GM10847 (cell line): ENCODE measurements around the gene CSNK2A1.

ENCODE experiments used
- POLR2A ChIP-seq: IDR thresholded peaks from 2 replicates; pipeline ENCODE4 v1.6.1; 2011; ENCODE audit not compliant: insufficient read length; ENCODE audit errors: extremely low read depth

CSNK2A1 gene

DNA sequence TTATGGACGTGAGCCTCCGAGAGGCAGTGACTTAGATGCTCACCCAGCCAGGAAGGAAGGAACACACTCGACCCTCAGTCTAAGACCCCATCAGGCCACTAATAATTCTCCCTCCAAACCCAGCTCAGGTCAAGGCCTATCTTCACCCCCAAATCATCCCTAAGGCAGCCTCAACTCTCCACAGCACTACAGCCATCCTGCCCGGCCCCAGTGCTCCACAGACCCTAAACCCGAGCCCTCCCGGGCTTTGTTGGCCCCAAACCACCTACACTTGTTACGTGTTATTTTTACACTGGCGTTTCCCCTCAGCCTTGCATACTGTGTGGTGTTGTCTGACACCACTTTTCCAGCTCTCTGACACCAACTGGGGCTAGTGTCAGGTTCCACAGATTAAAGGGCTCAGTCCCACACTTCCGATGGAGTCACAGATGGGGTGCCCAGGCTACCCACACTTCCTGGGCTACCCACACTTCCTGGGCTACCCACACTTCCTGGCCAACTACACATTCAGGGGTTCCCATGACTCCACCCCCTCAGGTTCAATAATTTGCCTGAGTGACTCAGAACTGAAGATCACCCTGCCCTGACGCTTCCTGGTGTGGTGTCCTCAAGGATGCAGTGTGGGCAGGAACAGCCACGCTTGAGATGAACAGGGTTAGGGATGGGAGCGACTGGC, 110.2 kb downstream of the CSNK2A1 start:
- no peak for TF ChIP-seq POLR2A

DNA sequence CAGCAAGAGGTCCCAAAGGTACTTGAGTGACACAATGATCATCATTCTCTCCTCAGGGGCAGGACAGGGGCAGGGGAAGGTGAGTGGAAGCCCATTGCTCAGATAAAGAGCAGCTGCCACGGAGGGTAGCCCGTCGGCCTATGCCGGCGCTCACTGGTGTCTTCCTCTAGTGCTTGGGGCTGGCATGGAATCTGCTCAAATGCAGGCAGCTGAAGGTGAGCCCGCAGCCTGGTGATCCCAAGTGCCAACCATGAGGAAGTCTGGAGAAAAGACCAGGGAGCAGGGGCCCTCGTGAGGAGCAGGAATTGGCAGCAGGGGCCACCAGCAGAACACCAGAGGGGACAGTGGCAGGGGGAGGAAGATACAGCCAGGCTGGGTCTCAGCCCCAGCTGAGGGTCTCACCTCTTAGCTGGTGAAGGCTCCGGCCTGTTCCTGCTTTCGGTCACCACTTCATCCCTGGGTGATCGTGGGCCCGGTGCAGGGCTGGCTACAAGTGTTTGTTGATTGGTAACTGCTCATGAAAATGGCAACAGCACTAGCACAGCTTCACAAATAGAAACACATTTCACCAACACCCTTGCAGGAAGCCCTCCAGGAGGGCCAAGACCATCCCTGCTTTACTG, 110.8 kb downstream of the CSNK2A1 start:
- no peak for TF ChIP-seq POLR2A

DNA sequence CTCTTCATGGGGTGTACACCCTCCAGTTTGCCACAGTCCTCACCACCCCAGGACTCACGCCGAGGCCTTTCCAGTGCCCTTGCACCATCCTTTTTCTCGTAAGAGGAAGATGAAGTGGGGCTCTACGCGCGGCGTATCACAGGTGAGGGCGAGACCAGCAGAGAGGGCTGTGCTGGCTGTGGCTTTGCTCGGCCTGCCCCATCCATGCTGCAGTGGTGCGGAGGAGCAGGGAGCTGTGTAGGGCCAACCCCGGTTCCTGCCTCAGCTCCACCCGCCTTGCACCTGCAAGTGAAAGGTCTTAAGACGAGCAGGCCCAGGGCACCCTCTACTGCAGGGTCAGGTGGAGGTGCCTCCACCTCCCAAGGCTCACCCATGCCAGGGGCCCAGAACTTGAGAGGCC, 111.4 kb downstream of the CSNK2A1 start:
- TF ChIP-seq POLR2A = no peak

DNA sequence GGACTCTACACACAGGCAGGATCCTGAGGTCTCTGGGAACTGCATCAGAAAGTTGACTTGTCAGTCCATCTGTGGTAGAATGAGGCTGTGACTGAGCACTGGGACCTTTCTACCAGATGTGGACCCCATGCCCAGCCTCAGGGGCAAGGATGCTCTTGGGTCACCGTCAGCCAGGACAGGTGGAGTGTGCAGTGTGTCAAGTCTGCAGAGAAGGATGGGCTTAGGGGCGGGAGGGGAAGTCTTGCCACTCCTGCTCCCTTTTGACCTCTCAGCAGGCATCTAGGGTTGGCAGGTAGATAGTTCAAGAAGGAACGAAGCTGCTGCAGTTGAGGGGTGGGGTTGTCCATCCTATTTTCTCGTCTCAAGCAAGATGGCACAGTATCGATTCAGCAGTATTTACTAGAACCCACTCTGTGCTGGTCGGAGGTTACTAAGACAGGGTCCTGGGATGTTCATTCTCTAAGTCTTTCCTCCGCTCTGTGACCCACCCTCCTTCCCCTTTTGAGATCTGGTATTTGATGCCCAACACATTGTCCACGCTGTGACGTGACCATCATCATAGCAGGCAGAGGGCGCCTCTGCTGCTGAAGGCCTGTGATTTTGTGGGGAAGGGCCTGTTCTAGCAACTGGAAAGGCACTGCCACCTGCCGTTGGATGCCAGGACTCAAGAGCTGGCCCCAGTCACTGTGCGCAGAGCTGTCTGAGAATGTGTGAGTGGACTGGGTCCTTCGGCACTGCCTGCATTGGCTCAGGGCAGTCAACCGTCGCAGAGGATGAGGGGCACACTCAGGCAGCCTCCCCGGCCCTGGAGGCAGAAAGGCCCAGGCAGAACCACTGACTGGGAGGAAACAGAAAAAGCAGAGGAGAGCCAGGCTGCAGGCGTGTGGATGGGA, 112.3 kb downstream of the CSNK2A1 start:
- no peak for TF ChIP-seq POLR2A

GRCh38 chr20:430091-430999, 113.2 kb downstream of the CSNK2A1 start:
- TF ChIP-seq POLR2A = no peak

GRCh38 chr20:428658-429200, 114.9 kb downstream of the CSNK2A1 start:
- no peak for TF ChIP-seq POLR2A

- no peak for TF ChIP-seq POLR2A
These were observed 115.5 kb downstream of the CSNK2A1 start for GRCh38 chr20:427849-428657.

GRCh38 chr20:427401-427800, 116.2 kb downstream of the CSNK2A1 start:
- TF ChIP-seq POLR2A = no peak

- TF ChIP-seq POLR2A = no peak
These were observed 117.0 kb downstream of the CSNK2A1 start for GRCh38 chr20:426566-426965.
